ENCODE measurements around the gene OPA1. TPM values are rescaled to one million over a fixed set of nuclear protein-coding genes. Genes with fewer than 3 reads are reported as not detected.

Gene OPA1
- total RNA-seq, 2 experiments from 2014 or later: 56.1 to 57.6 TPM

DNA sequence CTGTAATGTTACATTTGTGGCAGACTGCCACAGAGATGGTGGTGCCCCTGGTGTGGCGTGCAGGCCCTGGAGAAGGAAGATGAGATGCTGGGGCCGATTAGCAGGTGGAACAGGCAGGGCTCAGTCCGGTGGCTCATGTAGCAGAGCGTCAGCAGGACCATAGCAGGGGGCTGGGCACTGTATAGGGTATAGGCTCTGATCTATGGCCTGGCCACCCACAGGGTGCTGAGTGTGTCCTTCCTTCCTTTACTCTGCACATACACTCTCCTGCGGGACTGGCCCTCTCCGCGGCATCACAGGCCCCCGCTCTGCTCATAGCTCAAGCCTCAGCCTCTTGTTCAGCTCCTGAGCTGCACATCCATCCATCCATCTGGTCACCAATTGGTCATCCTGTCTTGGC, 143.6 kb downstream of the OPA1 start:
- intact Hi-C loops (cut with DNase I, micrococcal nuclease): no loop called here
- ChIA-PET CTCF (interaction anchor here (0.9 kb wide), 1 partner anchor 11 kb away, joined by 3 read pairs; no protein-coding TSS in a partner anchor), POLR2A (no interaction called here)
- Mint-ChIP-seq H3K36me3 (ENCODE audit: low read depth) (no peaks in the 10 kb centered on the region), H3K27ac (no peak overlapping the region), H3K4me1 (ENCODE audit: low read depth) (no peaks in the 10 kb centered on the region), H3K4me3 (no peak overlapping the region), H3K9me3 (no peaks in the 10 kb centered on the region), H3K27me3 (no peaks in the 10 kb centered on the region)
- no peaks in the 10 kb centered on the region for H3K4me1 ChIP-seq (ENCODE audit: insufficient read depth, low read length)
- no peak overlapping the region for H3K27ac ChIP-seq (ENCODE audit: low read depth in 1 of 2, low read length in 2 of 2)
- DNase-seq: no peak
- H3K36me3 ChIP-seq (ENCODE audit: insufficient read depth, low read length): no peaks in the 10 kb centered on the region
- ATAC-seq (ENCODE audit: poor library complexity): no peak
- no peaks in the 10 kb centered on the region for H3K27me3 ChIP-seq (ENCODE audit: control insufficient read depth in 1 of 2, insufficient read depth in 2 of 2, low read length in 2 of 2)
- no peak overlapping the region for H3K4me3 ChIP-seq (ENCODE audit: low read length)
- peaks cover 0 to 4% of the 10 kb centered on the region in 2 experiments for H3K9me3 ChIP-seq (ENCODE audit: control insufficient read depth in 1 of 2, insufficient read depth in 1 of 2, low read length in 2 of 2)
- TF ChIP-seq, protein P1, sequence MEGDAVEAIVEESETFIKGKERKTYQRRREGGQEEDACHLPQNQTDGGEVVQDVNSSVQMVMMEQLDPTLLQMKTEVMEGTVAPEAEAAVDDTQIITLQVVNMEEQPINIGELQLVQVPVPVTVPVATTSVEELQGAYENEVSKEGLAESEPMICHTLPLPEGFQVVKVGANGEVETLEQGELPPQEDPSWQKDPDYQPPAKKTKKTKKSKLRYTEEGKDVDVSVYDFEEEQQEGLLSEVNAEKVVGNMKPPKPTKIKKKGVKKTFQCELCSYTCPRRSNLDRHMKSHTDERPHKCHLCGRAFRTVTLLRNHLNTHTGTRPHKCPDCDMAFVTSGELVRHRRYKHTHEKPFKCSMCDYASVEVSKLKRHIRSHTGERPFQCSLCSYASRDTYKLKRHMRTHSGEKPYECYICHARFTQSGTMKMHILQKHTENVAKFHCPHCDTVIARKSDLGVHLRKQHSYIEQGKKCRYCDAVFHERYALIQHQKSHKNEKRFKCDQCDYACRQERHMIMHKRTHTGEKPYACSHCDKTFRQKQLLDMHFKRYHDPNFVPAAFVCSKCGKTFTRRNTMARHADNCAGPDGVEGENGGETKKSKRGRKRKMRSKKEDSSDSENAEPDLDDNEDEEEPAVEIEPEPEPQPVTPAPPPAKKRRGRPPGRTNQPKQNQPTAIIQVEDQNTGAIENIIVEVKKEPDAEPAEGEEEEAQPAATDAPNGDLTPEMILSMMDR (IDR thresholded peaks at IDR 0.05): no peak

DNA sequence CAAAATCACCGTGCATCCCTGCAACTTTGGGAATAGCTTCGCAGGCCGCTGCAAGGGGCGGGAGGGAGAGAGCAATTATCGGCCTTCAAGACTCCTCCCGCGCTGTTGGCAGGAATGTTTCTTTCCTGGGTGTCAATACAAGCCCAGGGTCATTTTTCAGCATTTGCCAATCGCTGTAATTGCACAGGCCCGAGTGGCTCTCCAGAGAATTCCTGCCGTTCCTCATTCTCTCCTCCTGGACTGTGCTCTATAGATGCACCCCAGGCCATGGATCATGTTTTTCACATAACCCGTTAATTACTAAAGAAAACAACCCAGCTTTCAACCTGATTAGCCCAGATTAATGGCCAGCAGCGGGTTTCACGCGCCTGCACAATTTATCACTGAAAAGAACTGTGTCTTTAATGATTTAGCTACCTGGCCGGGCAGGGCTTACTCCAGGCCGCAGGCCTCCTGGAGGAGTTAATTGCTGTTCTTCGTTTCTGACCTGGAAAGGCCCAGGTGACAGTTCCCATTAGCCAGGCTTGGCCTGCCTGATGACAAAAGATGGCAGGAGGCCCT, 144.3 kb downstream of the OPA1 start:
- Histone ChIP-seq H3K4me1 (ENCODE audit: insufficient read depth, low read length) (no peaks in the 10 kb centered on the region), H3K36me3 (ENCODE audit: insufficient read depth, low read length) (no peaks in the 10 kb centered on the region), H3K4me3 (ENCODE audit: low read length) (no peak overlapping the region), H3K27ac (ENCODE audit: low read depth in 1 of 2, low read length in 2 of 2) (no peak overlapping the region), H3K9me3 (ENCODE audit: control insufficient read depth in 1 of 2, insufficient read depth in 1 of 2, low read length in 2 of 2) (no peaks in the 10 kb centered on the region), H3K27me3 (ENCODE audit: control insufficient read depth in 1 of 2, insufficient read depth in 2 of 2, low read length in 2 of 2) (no peaks in the 10 kb centered on the region)
- H3K9me3 Mint-ChIP-seq: no peaks in the 10 kb centered on the region
- ChIA-PET POLR2A (no interaction called here), CTCF (no interaction called here)
- no peak overlapping the region for H3K27ac Mint-ChIP-seq
- no peaks in the 10 kb centered on the region for H3K36me3 Mint-ChIP-seq (ENCODE audit: low read depth)
- ATAC-seq (ENCODE audit: poor library complexity) (no peak), DNase-seq (no peak)
- TF ChIP-seq, protein P1 (IDR thresholded peaks at IDR 0.05): no peak
- no peaks in the 10 kb centered on the region for H3K4me1 Mint-ChIP-seq (ENCODE audit: low read depth)
- no peak overlapping the region for H3K4me3 Mint-ChIP-seq
- H3K27me3 Mint-ChIP-seq: no peaks in the 10 kb centered on the region
- intact Hi-C loops (cut with DNase I, micrococcal nuclease): no loop called here

DNA sequence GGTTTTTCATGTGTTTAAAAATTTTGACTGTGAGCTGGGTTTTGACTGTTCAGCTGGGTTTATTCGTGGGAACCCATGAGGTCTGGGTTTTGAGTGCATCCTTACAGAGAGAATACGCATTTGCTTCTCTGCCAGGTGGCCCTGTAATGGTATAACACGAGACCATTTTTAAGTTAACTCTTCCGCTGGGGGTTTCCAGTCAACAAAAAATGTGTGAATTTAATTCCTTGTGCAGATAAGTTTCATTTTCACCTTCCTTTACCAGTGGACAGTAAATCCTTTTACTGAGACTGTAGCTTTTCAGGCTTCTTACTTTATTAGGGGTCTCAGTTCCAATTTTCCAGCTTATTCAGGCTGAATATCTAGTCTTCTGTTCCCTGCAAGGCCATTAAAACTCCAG, 149.6 kb downstream of the OPA1 start:
- peaks cover 6% of the 10 kb centered on the region for H3K4me1 Mint-ChIP-seq (ENCODE audit: low read depth)
- ATAC-seq (ENCODE audit: poor library complexity) (no peak), DNase-seq (no peak)
- H3K27ac Mint-ChIP-seq: no peak overlapping the region
- H3K27ac ChIP-seq (ENCODE audit: low read depth in 1 of 2, low read length in 2 of 2): no peak overlapping the region
- H3K4me3 Mint-ChIP-seq: no peak overlapping the region
- intact Hi-C loops (cut with DNase I, micrococcal nuclease): no loop called here
- no peak overlapping the region for H3K4me3 ChIP-seq (ENCODE audit: low read length)
- no peaks in the 10 kb centered on the region for H3K27me3 ChIP-seq (ENCODE audit: control insufficient read depth in 1 of 2, insufficient read depth in 2 of 2, low read length in 2 of 2)
- POLR2A ChIA-PET: no interaction called here
- TF ChIP-seq, protein P1 (IDR thresholded peaks at IDR 0.05): no peak
- peaks cover 5% of the 10 kb centered on the region for H3K27me3 Mint-ChIP-seq
- H3K9me3 ChIP-seq (ENCODE audit: control insufficient read depth in 1 of 2, insufficient read depth in 1 of 2, low read length in 2 of 2): no peaks in the 10 kb centered on the region
- H3K4me1 ChIP-seq (ENCODE audit: insufficient read depth, low read length): no peaks in the 10 kb centered on the region
- CTCF ChIA-PET: interaction anchor here (0.5 to 0.9 kb wide), 2 partner anchors 9 to 11 kb away, joined by 3 to 4 read pairs; no protein-coding TSS in a partner anchor
- no peaks in the 10 kb centered on the region for H3K36me3 ChIP-seq (ENCODE audit: insufficient read depth, low read length)
- H3K9me3 Mint-ChIP-seq: no peaks in the 10 kb centered on the region
- no peaks in the 10 kb centered on the region for H3K36me3 Mint-ChIP-seq (ENCODE audit: low read depth)

All from CD4-positive, alpha-beta T cell (primary cell).